NK-92 treated with Interleukin-12 subunit alpha and Interleukin-12 subunit beta, amount 100 ng/mL, for 24 hours (cell line): Measurements from ENCODE around the gene TRMO.

ENCODE experiments used
- DNase-seq: peaks from one replicate; lab custom pipeline; 2025; lab: John Stamatoyannopoulos, UW

Gene TRMO

GRCh38 chr9:97903177-97903576 is 19.1 kb downstream of the TRMO start:
- DNase-seq = no peak

DNA sequence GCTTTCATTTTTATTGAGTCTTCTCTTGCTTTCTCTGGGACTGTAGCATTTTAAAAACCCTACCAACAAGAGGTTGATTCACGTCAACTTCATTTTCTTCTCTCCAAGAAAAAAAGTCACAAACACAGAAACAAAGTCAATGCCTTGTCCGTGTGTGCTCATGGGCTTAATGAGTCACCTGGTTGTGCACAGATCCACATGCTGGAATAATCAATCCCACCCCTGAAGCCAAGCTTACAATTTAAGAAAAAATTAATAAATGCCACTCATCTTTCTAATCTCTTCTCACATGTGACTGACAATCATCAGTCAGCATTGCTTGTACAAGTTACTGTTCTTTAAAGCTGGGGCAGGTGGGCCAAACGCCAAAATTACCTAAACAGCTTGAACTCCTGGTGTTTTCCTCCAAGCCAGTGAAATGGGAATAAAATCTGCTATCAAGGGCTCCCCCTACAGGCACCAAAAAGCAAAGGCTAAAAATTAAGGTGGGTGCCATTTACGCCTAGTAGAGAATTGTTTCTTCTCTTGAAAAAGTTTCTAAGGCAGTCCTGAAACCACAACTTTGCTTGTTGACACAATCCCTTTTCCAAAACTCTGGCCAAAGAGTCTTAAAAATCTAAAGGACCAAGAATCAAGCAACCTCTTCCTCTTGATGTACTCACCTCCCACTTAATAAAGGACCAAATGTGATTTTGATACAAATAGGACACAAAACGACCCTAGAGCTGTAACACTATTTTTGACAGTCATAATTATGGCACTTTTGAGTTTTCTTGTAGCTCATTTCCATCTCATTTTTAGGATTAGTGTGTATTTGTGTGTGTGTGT is 21.3 kb downstream of the TRMO start:
- DNase-seq = no peak

- DNase-seq = no peak
Measured at GRCh38 chr9:97900103-97900737, 22.1 kb downstream of the TRMO start.

GRCh38 chr9:97895695-97896332 is 26.5 kb downstream of the TRMO start:
- no peak for DNase-seq

- no peak for DNase-seq
Measured at GRCh38 chr9:97895211-97895610, 27.1 kb downstream of the TRMO start.

DNA sequence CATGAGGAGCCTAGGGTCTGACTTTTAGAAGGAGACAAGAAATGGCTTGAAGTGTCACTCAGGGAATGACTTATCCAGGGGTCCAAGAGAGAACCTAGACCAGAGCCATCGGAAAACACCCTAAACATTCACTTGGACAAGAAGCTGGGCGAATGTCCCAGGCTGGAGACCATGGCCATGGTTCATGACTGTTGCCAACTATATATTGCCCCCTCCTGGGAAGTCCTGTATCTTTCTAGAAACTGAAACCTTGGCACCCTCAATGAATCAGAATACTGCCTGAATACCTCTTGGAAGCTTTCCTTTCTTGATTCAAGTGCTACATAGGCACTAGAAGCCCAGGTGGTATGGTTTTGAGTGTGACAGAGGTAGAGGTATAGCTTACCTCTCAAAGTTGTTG is 29.9 kb downstream of the TRMO start:
- no peak for DNase-seq

DNA sequence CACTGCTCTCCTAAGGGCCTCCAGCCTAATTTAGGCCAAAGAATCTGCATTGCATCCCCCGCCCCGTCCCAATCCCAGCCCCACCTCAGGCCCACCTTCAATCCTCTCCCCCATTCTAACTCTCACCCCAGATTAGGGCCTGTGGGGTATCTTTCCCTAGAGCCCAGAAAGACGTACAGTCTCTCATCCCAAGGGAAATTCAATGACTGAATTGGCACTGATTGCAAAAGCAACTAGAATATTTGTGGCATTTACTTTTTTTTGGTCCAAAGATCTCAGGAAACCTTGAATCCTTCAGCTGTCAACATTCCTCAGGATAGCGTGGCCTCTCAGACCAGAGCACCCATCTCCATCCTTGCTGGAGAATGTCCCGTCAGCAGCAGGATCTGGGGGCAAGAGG is 30.6 kb downstream of the TRMO start:
- no peak for DNase-seq

GRCh38 chr9:97889941-97890887 is 32.1 kb downstream of the TRMO start:
- DNase-seq = peak; percentile 13

GRCh38 chr9:97880336-97880735 is 42.0 kb downstream of the TRMO start:
- DNase-seq = no peak

DNA sequence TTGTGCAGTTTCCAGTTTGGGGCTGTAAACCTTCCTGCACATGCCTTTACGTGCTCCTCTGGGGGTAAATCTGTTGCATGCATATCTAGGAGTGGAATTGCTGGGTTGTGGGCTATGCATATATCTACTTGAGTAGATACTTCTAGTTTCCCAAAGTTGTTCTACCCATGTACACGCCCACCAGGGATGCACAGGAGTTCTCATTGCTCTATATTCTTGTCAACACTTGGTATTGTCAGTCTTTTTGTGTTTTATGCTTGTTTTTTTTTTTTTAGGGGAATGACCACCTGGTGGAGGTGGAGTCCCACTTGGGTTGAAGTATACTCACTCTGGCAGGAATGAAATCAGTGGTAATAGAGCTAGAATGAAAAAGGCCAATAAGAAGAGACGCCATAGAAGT is 46.2 kb downstream of the TRMO start:
- DNase-seq = no peak

DNA sequence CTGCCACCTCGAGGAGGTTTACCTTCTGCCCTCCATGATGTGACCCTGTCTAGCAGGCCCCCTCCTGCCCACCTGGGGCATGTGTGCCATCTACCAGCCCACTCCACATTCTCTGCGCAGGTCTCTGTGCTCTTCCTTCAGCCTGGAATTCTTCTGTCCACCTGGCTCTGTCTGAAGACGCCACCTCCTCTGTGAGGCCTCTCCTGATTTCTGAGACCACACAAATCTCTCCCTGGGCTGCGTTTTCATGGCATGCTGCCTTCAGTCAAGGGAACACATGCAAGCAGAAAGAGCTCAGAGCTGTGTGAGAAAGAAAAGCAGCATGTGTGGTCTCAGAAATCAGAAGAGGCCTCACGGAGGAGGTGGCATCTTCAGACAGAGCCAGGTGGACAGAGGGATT is 47.2 kb downstream of the TRMO start:
- DNase-seq = no peak

- DNase-seq = no peak
Measured at GRCh38 chr9:97874624-97875023, 47.7 kb downstream of the TRMO start.

GRCh38 chr9:97873882-97874281 is 48.4 kb downstream of the TRMO start:
- peak; percentile 17 for DNase-seq

- DNase-seq = no peak
Measured at GRCh38 chr9:97873425-97873824, 48.9 kb downstream of the TRMO start.

DNA sequence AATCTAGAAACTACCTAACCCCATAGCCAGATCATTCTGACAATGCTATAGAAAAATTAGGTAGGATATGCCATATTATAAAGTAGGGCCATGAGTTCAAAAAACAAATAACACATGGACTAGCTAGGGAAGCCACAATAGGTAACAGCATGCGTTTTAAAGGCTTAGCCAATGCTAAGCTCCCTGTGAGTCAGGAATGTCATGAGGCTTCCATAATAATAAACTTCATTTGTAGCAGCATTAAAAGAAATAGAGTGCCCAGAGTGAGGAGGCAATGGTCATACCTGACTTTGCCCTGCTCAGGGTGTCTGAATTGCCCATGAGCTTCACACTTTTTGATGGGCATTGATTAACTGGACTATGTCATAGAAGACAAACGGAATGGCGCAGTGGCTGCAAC is 53.4 kb downstream of the TRMO start:
- no peak for DNase-seq

- DNase-seq = no peak
Measured at GRCh38 chr9:97866848-97867247, 55.5 kb downstream of the TRMO start.

DNA sequence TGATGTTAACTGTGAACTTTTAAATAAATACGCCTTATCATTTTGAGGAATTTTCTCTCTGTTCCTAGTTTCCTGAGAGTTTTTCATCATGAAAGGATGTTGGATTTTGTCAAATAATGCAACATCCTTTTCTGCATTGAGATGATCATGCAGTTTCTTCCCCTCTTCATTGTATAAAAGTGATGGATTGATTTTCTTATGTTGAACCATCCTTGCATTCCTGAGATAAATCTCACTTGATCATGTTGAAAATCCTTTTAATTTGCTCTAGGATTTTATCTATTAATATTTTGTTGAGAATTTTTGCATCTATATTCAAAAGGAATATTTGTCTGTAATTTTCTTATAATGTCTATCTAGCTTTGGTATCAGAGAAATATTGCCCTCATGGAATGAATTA is 56.0 kb downstream of the TRMO start:
- no peak for DNase-seq

- no peak for DNase-seq
Measured at GRCh38 chr9:97864396-97864795, 57.9 kb downstream of the TRMO start.

- no peak for DNase-seq
Measured at GRCh38 chr9:97863314-97863713, 59.0 kb downstream of the TRMO start.

- DNase-seq = no peak
Measured at GRCh38 chr9:97861148-97861475, 61.2 kb downstream of the TRMO start.

DNA sequence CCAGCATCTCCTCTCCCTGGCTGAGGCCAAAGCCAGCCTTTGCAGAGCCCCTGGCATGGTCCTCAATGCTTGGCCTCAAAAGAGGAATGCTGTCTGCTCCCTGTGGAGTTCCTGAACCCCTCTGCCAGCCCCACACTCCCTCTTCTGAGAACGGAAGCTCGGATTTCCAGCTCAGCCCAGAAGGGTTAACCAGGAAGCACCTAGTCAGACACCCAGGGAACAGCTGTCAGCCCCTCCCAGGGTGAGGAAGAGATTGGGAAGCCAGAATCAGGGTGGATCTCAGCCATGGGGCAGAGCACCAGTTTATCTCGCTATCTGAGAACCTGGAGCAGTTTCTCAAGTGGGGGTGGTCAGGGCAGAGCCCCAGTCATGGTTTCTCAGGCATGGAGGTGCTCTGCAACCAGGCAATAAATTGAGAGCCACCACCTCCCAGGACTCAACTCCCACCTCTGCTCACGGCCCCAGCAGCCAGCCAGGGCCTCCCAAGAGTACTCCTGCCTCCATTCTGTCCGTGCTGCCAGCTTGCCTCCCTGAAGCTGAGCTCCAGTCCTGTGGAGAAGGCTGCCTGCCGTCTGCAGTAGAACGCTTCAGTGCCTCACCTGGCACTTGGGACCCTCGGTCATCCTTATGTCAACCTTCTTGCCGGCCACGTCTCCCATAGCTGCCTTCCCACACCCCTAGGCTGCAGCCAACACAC is 61.7 kb downstream of the TRMO start:
- DNase-seq = no peak

- DNase-seq = no peak
Measured at GRCh38 chr9:97859346-97859745, 63.0 kb downstream of the TRMO start.
